Astrocyte of the cerebellum (primary cell): ENCODE results near the gene ZNF248.

Source experiments
- DNase-seq: peaks from one replicate; pipeline ENCODE4 v3.0.0-alpha.2; 2011; ENCODE audit warnings: low read depth
- H3K4me3 ChIP-seq: 2 replicates; pipeline ENCODE4 v1.5.1; 2011; ENCODE audit warnings: mild to moderate bottlenecking, low read depth, low read length, moderate library complexity
- in situ Hi-C: cut with HindIII; loops from 2 replicates; pipeline ENCODE4 v1.10.0; 2017; ENCODE audit warnings: low sequenced_read_pairs
- TF ChIP-seq, protein P1 (sequence below): IDR thresholded peaks from 2 replicates; pipeline ENCODE4 v1.5.1; 2012; ENCODE audit warnings: low read length, low read depth, moderate library complexity, mild to moderate bottlenecking; ENCODE audit errors: missing control alignments

Gene ZNF248

DNA sequence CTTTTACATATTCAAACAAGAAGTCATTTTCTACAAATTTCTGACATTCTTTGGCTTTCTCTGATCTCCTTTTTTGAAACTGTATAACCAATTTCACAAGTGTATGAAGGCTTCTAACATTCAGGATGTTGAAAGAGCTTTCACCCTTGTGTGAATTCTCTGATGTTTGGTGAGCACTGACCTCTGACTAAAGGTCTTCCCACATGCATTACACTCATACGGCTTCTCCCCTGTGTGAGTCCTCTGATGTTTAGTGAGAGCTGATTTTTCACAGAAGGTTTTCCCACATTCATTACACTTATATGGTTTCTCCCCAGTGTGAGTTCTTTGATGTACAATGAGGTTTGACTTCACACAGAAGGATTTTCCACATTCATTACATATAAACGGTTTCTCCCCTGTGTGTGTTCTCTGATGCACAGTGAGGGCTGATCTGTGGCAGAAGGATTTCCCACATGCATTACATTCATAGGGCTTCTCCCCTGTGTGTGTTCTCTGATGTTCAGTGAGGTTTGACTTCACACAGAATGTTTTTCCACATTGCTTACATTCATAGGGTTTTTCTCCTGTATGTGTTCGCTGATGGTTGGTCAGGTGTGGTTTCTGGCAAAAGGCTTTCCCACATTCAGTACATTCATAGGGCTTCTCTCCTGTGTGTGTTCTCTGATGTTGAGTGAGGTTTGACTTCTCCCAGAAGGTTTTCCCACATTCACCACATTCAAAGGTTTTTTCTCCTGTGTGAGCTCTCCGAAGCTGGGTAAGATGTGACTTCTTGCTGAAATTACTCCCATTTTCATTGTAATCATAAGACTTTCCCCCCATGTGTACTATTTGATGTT lies 25.7 kb downstream of the ZNF248 start:
- no peak overlapping the region for H3K4me3 ChIP-seq
- no peak for DNase-seq
- in situ Hi-C loops = no loop called here

DNA sequence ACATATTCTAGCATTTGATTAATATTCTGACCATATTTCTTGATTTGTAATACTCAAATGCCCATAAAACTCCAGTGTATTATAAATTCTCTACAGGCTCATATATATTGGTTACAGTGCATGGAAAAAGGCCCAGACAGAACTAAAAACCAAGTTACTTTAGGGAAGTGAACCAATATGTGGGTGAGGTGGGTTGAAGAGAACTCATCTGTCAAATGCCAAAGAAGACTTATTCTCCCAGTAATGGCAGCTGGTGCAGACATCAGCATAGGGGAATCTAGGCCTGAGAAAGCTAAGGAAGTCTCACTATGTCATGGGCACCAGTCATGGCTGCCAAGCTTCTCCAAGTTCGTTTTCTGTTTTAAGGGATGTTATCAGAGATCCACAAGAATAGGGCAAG lies 30.6 kb downstream of the ZNF248 start:
- in situ Hi-C loops = no loop called here
- no peak overlapping the region for H3K4me3 ChIP-seq
- DNase-seq = no peak
- TF ChIP-seq, protein P1, sequence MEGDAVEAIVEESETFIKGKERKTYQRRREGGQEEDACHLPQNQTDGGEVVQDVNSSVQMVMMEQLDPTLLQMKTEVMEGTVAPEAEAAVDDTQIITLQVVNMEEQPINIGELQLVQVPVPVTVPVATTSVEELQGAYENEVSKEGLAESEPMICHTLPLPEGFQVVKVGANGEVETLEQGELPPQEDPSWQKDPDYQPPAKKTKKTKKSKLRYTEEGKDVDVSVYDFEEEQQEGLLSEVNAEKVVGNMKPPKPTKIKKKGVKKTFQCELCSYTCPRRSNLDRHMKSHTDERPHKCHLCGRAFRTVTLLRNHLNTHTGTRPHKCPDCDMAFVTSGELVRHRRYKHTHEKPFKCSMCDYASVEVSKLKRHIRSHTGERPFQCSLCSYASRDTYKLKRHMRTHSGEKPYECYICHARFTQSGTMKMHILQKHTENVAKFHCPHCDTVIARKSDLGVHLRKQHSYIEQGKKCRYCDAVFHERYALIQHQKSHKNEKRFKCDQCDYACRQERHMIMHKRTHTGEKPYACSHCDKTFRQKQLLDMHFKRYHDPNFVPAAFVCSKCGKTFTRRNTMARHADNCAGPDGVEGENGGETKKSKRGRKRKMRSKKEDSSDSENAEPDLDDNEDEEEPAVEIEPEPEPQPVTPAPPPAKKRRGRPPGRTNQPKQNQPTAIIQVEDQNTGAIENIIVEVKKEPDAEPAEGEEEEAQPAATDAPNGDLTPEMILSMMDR = no peak

More for the DNA sequence above, 25.7 kb downstream of the ZNF248 start:
- TF ChIP-seq, protein P1 = no peak

DNA sequence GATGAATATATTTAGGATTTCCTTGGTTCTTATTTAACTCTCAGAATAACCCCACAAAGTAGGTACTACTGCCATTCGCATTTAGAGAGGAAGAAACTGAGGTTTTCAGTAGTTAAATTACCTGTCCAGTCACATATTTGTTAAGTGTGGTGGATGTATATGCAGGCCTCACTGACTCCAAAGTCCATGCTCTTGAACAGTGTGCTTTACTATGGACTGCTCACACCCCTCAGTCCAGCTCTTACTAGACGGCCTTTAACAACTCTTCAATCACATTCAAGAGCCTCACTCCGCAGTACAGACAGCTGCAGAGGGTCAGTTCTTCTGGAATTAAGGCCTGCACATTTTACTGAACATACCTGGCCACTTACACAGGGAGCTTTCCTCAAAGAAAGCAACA lies 36.2 kb downstream of the ZNF248 start:
- no peak overlapping the region for H3K4me3 ChIP-seq
- TF ChIP-seq, protein P1 = no peak
- in situ Hi-C loops = no loop called here
- DNase-seq = no peak

DNA sequence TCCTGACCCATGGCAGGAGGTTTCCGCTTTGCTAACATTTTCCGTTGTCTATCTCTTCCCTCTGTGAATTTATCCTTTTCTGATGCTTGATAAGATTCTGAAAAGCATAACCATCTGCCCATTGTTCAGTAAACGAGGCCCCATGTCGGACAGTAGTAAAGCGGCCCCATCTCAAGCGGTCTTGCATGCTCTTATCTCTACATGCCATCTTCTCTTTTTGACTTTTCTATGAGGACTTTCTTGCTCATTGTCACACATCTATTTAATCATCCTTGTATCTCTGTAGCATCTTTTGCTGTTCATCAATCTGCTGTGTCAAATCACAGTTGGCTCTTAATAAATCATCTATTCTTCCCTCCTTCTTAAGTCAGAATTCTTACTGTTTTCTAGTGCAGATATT lies 37.6 kb downstream of the ZNF248 start:
- H3K4me3 ChIP-seq = no peak overlapping the region
- TF ChIP-seq, protein P1 = no peak
- no peak for DNase-seq
- in situ Hi-C loops = no loop called here

DNA sequence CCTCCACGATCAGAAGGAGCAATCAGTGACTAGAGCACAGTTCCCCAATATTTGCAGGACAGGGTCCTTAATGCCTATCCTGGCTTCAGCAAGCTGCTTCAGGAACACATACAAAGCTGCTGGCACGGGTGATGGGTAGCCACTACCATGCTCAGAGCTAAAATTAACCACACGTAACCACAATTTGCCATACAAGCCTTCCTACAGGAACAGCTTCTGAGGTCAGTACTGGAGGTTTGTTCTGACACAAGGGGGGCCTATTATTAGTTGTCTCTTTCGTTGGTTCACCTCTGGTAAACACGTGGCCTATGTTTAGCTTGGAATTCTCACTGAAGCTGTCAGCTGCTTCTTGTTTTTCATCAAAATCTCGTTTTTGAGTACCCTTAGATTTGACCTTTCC lies 41.1 kb downstream of the ZNF248 start:
- in situ Hi-C loops = no loop called here
- TF ChIP-seq, protein P1 = no peak
- H3K4me3 ChIP-seq = no peak overlapping the region
- DNase-seq = no peak

DNA sequence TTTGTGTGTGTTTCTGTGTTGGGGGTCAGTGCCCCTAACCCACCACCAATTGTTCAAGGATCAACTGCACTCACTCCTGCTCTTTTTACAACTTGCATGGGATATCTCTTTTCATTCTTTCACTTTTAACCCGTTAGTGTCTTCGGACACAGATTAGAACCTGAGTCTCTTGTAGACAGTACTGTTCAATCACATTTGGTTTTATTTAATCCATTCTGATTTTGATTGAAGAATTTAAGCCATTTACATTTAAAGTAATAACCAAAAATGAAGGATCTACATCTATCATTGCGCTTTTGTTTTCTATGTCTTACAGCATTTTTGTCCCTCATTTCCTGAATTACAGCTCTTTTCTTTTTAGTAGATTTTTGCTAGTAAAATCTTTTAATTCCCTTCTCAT lies 43.6 kb downstream of the ZNF248 start:
- no peak for DNase-seq
- in situ Hi-C loops = no loop called here
- TF ChIP-seq, protein P1 = no peak
- H3K4me3 ChIP-seq = no peak overlapping the region
